ENCODE data around the gene AKT3.

The AKT3 gene

GRCh38 chr1:243449373-243449772, 400.7 kb downstream of the AKT3 start:
- in situ Hi-C loops (cut with MboI; ENCODE audit: low sequenced_read_pairs, unreplicated experiment): no loop called here
- no peak for DNase-seq (ENCODE audit: low spot score)
- no peak for TF ChIP-seq CTCF (IDR thresholded peaks at IDR 0.05; ENCODE audit: borderline replicate concordance, control extremely low read depth, extremely low read depth, insufficient read depth, missing control alignments)

- in situ Hi-C loops (cut with MboI; ENCODE audit: low sequenced_read_pairs, unreplicated experiment): no loop called here
- DNase-seq (ENCODE audit: low spot score): no peak
- no peak for TF ChIP-seq CTCF (IDR thresholded peaks at IDR 0.05; ENCODE audit: borderline replicate concordance, control extremely low read depth, extremely low read depth, insufficient read depth, missing control alignments)
Observed at GRCh38 chr1:243447844-243448243, 402.2 kb downstream of the AKT3 start.

- in situ Hi-C loops (cut with MboI; ENCODE audit: low sequenced_read_pairs, unreplicated experiment): no loop called here
- DNase-seq (ENCODE audit: low spot score): no peak
- no peak for TF ChIP-seq CTCF (IDR thresholded peaks at IDR 0.05; ENCODE audit: borderline replicate concordance, control extremely low read depth, extremely low read depth, insufficient read depth, missing control alignments)
Observed at GRCh38 chr1:243447347-243447746, 402.7 kb downstream of the AKT3 start.

GRCh38 chr1:243443557-243443956, 406.5 kb downstream of the AKT3 start:
- no peak for DNase-seq (ENCODE audit: low spot score)
- no peak for TF ChIP-seq CTCF (IDR thresholded peaks at IDR 0.05; ENCODE audit: borderline replicate concordance, control extremely low read depth, extremely low read depth, insufficient read depth, missing control alignments)
- in situ Hi-C loops (cut with MboI; ENCODE audit: low sequenced_read_pairs, unreplicated experiment): no loop called here

GRCh38 chr1:243441601-243442000, 408.4 kb downstream of the AKT3 start:
- TF ChIP-seq CTCF (IDR thresholded peaks at IDR 0.05; ENCODE audit: borderline replicate concordance, control extremely low read depth, extremely low read depth, insufficient read depth, missing control alignments): no peak
- in situ Hi-C loops (cut with MboI; ENCODE audit: low sequenced_read_pairs, unreplicated experiment): no loop called here

GRCh38 chr1:243440406-243440805, 409.6 kb downstream of the AKT3 start:
- no peak for DNase-seq (ENCODE audit: low spot score)
- in situ Hi-C loops (cut with MboI; ENCODE audit: low sequenced_read_pairs, unreplicated experiment): no loop called here
- no peak for TF ChIP-seq CTCF (IDR thresholded peaks at IDR 0.05; ENCODE audit: borderline replicate concordance, control extremely low read depth, extremely low read depth, insufficient read depth, missing control alignments)

More at GRCh38 chr1:243441601-243442000, 408.4 kb downstream of the AKT3 start:
- no peak for DNase-seq (ENCODE audit: low spot score)

- no peak for TF ChIP-seq CTCF (IDR thresholded peaks at IDR 0.05; ENCODE audit: borderline replicate concordance, control extremely low read depth, extremely low read depth, insufficient read depth, missing control alignments)
- DNase-seq (ENCODE audit: low spot score): no peak
- in situ Hi-C loops (cut with MboI; ENCODE audit: low sequenced_read_pairs, unreplicated experiment): no loop called here
Observed at GRCh38 chr1:243438815-243439214, 411.2 kb downstream of the AKT3 start.

Measured in GM13976 (cell line).